Gastrocnemius medialis (tissue), 4 donors: ENCODE data around the gene RNLS.

Experiments used
- CTCF ChIP-seq, 5 experiments: fragments of 450-650 bp in 3 of 5; fragments of 200-600 bp in 2 of 5; sonication (generic) in 2 of 5; IDR thresholded peaks in 4 of 5; conservative IDR thresholded peaks in 1 of 5; 1 replicate in 4 of 5; 2 replicates in 1 of 5; pipeline ENCODE4 v1.5.1; 2016 to 2019; ENCODE audit warnings: antibody characterized with exemption in 5 of 5, mild to moderate bottlenecking in 3 of 5, moderate library complexity in 3 of 5
- POLR2A ChIP-seq, 2 donors: fragments of 450-650 bp; IDR thresholded peaks; one replicate each; pipeline ENCODE4 v1.6.1; 2017; ENCODE audit warnings: antibody characterized with exemption in 2 of 2, mild to moderate bottlenecking in 2 of 2, moderate library complexity in 2 of 2

GRCh38 chr10:88347022-88347421, 236.1 kb downstream of the RNLS start:
- TF ChIP-seq CTCF (IDR thresholded peaks at IDR 0.05 in 4 of 5, conservative IDR thresholded peaks at IDR 0.05 in 1 of 5) (no peak), POLR2A (IDR thresholded peaks at IDR 0.05) (no peak)
